IPS-NIHi11 (cell line): ENCODE measurements around the gene RHBDD3.
A peak's percentile ranks its signal among the peaks of the same experiment; 100 is the strongest.

Experiments
- DNase-seq: peaks from one replicate; pipeline ENCODE4 v3.0.0; 2012; ENCODE audit warnings: mixed read lengths, low spot score

RHBDD3 gene

DNA sequence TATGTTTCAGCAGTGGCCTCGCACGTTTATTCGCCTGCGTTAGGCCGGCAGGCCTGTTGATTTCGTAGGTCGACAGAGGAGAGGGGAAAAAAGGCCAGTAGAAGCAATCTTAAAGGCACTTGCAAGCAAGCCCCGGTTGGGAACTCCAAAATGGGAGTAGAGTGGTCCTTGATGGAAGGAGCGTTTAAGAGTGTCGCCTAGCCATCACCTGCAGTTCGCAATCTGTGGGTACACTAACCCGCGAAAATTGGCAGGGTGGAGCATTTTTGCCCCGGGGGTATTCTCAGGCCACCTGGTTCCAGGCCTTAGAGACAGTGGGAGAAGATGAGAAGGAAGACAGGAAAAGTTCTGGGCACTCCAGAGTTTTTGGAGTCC, 1.4 kb upstream of the RHBDD3 start:
- no peak for DNase-seq

DNA sequence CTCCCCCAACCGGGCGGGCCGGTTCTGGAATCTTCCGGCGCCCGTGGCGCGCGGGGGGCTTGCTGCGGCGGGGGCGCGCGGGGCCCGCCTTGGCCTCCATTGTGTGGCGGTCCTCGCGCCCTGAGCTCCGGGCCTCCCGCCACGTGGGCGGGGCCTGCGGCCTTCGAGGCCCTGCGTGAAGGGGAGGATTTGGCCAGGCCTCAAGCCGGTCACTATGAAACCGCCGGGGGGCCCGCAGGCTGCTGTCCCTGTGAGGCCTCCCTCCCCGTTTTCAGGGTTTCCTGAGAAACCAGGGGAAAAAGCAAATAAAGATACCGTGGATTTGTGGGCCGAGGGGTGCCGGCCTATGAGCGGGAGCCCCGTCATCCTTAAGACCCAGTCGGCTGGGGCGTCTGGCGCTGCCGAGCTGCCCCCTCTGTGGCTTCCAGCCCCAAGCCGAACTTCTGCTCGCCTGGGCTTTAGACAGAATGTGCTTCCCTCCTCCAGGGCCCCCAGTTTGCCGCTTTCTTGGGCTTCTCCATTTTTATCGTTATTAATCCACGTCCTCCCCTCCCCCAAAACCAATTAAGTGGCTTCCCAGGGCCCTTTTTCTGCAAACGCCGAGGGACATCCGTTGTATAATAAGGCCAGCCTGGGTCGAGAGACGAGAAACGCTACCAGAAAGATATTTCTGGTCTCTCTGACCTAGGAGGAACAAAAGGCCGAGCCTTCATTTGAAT, 889 bp upstream of the RHBDD3 start:
- peak; percentile 69 for DNase-seq

DNA sequence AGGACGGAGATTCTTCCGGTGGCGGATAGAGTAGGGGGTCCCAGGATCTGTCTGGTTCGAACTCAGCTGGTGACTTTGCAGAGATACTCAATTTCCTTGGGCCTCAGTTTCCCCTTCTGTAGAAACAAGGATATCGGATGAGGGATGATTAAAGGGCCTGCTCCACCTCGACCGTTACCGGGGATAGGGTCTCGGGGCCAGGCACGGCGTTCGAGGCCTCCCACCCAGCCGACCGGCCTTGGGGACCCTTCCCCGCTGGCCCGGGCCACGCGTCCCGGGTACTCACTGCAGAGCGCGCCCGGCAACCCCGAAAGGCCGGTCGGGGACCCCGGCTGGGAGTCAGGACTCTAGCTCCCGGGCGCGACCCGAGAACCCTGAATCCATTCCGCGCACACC, 321 bp downstream of the RHBDD3 start:
- DNase-seq = peak; percentile 38

DNA sequence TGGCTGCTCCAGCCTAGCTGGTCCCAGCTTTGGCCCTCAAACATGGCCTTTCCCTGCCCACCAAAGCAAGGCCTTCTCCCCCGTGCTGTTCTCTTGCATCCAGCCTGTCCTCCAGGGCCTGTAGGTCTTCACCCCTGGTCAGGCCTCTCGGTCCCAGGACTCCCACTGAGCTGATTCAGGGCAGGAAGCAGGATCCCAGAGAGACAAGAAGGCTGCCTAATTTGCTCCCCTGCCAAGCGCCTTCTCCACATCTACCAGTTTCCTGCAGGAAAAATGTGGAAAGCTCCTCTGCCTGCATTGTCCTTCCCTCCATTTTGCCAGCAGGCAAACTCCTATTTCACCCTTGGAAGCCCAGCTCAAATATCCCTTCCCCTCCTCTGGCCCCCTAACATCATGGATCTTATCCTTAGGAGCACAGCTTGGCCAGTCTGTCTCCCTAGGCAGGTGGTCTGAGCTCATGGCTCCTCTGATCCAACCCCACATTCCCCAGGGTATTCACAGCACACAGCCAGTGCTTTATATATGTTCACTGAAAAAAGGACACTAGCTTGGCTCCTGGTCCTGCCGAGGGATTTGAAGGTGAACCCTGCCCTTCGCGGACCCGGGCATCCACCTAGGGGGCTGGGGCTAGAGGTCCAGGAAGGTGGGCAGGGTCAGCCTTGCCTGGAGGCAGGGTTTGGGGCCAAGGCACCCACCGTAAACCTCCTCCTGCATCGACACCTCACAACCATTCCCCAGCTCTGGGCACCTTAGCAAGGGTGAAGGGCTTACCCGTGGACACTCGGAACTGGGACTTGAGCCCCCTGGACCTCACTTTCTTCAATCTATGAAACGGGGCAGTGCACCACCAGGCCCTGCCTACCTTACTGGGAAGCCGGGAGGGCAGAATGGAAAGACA, 968 bp downstream of the RHBDD3 start:
- DNase-seq = peak; percentile 29

DNA sequence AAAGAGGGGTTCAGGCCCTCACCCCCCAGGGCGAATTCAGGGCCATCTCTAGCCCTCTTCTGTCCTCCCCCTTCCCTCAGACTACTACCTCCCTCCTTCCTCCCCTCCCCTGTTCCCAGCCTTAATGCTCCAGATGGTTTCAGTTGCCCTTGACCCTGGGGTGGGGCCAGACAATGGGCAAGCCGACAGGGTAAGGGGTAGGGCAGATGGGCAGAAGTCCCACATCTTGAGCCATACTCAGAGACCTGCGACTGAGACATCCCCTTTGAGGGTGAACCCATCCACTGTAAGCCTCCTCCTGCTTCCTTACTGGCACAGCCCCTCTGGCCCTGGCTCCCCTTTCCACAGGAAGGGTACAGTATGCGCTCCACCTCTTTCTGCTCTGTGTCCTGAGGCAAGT, 1.9 kb downstream of the RHBDD3 start:
- no peak for DNase-seq

DNA sequence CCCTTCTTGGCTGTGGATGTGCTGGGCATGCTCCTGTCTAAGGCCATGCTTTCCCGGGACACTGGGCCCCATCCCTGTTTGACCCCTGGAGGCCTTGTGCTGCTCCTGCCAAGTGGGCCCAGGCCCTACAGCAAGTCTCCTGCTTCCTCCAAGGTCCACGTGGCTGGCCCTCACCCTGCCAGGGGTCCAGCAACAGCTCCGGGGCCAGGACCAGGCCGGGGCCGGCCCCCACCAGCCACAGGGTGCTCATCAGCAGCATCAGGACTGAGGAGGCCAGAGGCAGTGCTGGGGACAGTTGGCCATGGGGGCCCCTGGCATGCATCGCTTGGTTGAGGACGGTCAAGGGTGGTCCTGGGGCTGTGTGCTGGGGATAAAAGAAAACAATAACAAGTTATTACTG, 2.5 kb downstream of the RHBDD3 start:
- DNase-seq = no peak

DNA sequence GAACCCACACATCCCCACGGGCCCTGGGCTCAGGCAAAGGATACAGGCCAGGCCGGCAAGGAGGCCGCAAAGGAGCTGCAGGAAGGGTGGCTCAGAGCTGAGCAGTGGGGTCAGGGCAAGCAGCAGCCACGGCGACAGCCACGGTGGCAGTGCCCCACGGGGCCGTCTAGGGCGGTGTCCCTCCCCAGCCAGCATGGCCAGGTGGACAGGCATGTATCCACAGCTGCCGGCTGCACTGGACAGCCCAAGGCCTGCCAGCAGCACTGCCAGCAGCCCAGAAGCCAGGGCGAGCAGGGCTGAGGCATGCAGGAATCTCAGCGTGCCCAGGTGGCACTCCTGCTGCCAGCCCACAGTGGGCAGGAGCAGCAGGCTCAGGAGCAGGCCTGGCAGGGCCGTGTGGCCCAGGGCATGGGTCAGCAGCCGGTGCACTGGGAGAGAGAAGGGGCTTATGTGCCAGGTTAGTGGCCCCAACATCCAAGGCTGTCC, 3.9 kb downstream of the RHBDD3 start:
- no peak for DNase-seq

GRCh38 chr22:29260601-29261315, 7.0 kb downstream of the RHBDD3 start:
- no peak for DNase-seq

DNA sequence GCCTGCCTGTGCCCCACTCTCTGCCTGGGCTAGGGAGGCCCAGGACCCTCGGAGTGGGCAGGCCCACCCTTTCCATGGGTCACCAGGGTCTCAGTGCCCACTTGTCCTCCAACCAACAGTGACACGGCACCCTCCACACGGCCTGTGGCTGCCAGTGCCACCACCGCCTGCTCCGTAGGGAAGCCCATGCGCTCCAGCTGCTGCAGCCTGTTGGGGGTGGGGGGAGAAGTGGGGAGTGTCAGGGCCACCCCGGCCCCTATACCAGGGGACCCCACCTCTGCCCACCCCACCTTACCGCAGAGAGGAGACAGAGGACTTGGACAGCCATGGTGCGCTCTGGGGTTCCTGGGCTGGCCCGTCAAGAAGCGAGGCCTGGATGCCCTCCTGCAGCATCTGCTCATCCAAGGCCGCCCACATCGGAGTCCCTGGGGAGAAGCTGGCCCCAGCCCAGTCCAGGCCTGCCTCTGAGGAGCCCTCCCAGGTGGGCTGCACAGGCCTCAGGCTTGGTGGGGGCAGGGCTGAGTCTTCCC, 7.7 kb downstream of the RHBDD3 start:
- DNase-seq = no peak

DNA sequence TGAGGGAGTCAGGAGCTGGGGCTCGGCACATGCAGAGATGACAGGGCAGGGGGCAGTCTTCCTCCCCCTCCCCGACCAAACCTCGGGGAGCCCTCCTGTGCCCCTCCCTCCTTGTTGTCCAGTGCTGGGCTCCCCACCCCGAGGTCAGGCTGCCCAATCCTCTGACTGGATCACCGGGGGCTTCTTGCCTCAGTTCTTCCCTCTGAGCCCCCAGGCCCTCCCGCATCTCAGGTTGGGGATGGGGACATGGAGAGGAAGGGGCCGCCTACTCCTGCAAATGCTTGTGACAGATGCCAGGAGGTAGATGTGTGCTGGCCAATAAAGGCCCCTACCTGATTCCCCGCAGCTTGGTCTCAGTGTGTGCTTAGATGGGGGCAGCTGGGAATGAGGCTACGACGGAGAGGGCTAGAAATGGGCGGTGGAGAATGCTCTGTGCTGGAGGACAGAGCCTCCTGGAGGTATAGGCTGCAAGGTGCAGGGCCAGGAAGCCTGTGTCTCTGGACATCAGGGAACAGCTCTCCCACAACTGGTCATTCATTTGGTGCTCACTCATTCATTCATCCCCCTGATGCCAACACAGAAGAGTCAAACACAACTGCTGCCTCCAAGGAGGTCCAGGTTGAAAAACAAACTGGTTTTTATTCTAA, 8.4 kb downstream of the RHBDD3 start:
- DNase-seq = peak; percentile 71

DNA sequence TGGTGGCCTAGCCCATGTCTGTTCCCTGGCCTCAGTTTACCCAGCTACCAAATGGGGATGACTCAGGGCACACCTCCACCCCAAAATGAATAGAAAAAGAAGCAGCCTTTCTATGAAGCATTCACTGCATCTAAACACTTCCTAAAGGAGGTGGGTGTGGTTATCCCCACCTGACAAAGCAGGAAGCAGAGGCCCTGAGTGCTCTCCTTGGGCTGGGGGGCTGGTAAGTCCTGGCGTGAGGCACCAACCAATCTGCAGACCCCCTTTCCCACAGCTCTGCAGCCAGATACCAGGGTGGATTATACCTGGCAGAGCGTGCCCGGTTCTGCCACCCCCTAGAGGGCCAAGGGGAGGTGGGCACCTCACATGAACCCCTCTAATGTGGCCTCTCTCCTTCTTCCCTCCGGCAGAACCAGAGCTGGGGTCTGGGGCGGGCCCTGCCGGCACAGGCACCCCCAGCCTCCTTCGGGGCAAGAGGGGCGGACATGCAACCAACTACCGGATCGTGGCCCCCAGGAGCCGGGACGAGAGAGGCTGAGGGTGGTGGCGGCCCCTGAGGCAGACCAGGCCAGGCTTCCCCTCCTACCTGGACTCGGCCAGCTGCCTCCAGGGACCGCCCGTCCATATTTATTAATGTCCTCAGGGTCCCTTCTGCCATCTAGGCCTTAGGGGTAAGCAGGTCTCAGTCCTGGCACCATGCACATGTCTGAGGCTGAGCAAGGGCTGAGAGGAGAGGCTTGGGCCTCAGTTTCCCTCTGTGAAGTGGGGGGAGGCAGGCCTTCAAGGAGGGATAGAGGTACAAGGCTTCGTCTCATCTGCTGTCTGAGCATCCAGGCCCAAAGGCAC, 9.2 kb downstream of the RHBDD3 start:
- no peak for DNase-seq

GRCh38 chr22:29257751-29258181, 10.0 kb downstream of the RHBDD3 start:
- DNase-seq = no peak

- no peak for DNase-seq
These were observed 11.0 kb downstream of the RHBDD3 start for GRCh38 chr22:29256606-29257325.

GRCh38 chr22:29255064-29255621, 12.6 kb downstream of the RHBDD3 start:
- DNase-seq = no peak

- no peak for DNase-seq
These were observed 13.5 kb downstream of the RHBDD3 start for GRCh38 chr22:29254286-29254660.

DNA sequence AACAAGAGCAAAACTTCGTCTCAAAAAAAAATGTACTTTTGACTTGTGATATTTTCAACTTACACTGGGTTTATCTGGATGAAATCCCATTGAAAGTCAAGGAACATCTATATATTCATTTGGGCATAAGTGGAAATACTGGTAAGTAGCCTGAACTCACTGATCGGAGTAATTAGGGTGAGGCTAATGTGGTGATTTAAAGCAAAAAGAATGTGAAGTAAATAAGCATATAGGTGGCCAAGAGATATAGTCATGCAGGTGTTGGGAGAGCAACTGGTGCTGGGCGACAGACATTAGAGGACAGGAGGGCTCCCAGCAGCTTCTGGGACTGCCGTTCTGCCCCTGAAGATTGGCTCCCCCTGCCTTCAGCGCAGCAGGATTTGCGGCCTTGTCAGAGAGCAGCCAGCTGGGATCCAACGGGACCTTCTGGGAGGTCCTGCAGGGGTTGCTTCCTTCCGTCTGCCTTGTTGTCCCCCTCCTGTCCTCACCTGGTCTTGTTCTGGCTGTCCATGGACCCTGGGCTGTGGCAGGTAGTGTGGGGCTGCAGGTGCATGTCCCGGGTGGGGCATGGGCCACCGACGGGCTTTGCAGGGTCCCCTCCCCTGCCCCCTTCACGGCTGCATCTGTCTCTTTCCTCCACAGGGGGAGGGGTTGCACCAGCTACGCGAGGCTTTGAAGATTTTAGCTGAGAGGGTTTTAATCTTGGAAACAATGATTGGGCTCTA, 14.1 kb downstream of the RHBDD3 start:
- DNase-seq = no peak

DNA sequence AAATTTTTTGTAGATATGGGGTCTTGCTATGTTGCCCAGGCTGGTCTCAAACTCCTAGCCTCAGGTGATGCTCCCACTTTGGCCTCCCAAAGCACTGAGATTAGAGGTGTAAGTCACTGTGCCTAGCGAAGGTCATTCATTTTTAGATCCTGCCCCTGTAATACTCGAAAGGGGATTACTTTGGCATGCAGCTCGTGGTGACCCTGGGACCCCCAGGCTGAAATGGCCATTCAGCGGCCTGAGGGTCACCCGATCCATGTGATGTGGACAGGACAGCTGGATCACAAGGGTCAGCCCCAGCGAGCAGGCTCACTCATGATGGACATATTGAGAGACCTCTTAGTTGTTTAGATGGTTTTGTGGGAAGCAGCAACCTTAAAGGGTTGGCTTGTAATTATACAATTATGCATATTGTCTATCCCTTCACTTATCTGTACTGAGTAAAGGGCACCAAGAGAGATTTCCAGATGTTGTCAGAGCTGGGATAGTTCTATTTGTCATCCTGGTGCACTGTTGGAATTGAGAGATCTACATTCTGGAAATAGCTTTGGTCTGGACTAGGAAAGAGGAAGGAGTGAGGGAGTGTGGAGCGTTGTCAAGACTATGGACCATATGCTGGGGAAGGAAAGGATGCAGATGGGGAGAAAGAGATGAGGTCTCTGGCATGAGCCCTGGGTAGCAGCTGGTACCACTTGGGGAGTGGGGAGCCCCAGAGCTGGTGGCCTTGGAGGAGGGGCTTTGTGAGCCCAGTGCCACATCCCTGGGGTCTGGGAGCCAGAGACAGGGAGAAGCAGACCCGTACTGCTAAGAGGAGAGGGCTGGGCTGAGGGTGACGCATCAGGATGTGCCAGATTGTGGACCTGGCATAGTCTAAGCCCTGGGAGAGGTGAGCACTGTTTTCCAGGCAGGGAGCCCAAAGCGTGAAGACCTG, 15.5 kb downstream of the RHBDD3 start:
- DNase-seq = no peak

DNA sequence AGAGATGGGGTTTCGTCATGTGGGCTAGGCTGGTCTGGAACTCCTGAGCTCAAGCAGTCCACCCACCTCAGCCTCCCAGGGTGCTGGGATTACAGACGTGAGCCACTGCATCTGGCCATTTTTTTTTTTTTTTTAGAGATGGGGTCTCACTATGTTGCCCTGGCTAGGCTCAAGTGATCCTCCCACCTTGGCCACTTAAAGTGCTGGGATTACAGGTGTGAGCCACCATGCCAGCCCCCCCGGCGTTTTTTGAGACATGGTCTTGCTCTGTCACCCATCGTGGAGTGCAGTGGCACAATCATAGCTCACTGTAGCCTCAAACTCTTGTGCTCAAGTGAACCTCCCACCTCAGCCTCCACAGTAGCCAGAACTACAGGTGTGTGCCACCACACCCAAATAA, 16.5 kb downstream of the RHBDD3 start:
- no peak for DNase-seq
